ENCODE measurements around the gene ARF5.

ARF5 gene

DNA sequence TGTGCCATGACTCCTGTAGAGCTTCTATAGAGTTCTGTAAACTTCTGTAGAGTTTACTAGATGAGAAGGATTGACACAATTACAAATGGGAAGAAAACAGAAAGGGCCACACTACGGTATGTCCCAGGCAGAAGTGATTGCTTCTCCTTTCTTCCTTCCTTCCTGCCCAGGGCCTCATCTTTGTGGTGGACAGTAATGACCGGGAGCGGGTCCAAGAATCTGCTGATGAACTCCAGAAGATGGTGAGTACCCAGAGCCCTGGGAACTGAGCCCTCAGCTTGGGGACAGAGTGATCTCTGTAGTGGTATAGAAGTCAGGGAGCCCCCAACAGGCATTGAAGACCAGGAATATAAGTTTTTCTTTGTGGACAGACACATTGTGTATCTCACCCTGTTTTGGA, 1.7 kb downstream of the ARF5 start:
- DNase-seq, result no peak

DNA sequence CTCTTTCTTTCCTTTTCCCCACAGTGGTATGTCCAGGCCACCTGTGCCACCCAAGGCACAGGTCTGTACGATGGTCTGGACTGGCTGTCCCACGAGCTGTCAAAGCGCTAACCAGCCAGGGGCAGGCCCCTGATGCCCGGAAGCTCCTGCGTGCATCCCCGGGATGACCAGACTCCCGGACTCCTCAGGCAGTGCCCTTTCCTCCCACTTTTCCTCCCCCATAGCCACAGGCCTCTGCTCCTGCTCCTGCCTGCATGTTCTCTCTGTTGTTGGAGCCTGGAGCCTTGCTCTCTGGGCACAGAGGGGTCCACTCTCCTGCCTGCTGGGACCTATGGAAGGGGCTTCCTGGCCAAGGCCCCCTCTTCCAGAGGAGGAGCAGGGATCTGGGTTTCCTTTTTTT, 3.0 kb downstream of the ARF5 start:
- no peak for DNase-seq

DNA sequence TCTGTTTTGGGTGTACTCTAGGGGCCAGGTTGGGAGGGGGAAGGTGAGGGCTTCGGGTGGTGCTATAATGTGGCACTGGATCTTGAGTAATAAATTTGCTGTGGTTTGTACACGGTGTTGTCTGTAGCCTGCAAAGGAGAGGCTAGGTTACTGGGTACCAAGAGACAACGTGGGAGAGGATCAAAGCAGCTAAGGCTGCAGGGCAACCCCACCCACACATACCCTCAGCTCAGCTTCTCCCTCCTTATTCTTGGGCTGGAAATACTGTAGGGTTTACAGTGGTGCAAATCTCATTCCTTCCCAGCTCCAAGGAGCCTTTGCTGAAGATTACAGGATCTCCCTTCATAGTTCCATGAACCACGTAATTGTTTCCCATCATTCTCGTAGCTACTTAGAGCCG, 3.4 kb downstream of the ARF5 start:
- no peak for DNase-seq

DNA sequence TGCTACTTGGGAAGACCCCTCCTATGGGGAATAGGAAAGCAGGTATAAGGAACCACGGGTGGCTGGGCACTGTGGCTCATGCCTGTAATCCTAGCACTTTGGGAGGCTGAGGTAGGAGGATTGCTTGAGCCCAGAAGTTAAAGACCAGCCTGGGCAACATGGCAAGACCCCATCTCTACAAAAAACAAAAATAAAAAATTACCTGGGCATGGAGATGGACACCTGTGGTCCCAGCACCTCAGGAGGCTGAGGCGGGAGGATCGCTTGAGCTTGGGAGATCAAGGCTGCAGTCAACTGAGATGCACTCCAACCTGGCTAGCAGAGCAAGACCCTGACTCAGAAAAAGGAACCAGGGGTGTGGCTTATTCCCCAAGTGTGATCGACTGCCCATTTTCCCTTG, 4.3 kb downstream of the ARF5 start:
- DNase-seq, result no peak

DNA sequence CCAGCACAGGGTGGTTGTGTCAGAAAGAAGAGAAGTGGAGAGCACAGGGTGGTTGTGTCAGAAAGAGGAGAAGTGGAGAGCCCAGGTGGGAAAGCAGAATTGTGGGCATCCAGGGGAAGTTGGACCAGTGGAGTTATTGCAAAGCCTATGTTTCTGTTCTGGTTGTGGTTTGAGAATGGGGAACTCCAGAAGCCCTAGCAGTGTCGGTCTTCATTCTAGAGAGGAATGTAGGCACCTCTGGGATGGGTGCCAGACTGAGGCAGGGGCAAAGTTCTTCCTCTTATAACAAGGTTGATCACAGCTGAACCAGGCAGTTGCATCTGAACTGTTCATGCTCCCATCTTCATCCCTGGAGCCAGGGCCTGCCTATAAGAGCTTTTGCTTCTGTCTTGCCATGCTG, 6.3 kb downstream of the ARF5 start:
- DNase-seq, result no peak

DNA sequence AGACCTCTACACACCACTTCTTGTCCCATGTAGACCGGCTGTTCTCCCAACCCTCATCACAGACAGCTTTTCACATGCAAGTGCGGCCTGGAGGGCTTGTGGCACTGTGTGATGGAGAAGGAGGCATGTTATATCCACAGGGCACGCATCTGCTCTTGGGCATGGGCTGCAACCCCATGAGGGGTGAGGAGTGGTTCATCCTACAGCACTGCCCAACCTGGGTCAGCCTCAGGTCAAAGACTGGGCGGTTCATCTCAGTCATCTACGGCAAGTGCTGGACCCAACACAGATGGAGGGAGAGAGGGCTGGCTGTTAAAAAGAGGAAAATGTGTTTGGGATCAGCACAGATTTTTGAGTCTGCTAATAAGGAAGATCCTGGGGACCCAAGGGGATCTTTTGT, 7.5 kb downstream of the ARF5 start:
- no peak for DNase-seq

DNA sequence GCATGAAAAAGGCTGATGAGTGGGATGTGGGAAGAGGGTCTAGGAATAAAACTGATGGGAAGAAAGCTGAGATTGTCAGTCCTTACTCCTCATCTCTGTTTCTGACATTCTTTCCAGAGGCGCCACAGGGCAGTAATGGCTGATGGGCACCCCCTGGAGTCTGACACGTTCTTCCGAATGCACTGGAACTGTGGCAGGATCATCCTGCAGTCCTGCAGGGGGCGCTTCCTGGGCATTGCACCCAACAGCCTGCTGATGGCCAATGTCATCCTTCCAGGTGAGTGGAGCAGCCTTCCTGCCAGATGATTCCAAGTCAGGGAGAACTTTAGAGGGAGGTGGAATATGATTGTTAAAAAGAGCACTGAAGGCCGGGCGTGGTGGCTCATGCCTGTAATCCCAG, 10.1 kb downstream of the ARF5 start:
- no peak for DNase-seq

DNA sequence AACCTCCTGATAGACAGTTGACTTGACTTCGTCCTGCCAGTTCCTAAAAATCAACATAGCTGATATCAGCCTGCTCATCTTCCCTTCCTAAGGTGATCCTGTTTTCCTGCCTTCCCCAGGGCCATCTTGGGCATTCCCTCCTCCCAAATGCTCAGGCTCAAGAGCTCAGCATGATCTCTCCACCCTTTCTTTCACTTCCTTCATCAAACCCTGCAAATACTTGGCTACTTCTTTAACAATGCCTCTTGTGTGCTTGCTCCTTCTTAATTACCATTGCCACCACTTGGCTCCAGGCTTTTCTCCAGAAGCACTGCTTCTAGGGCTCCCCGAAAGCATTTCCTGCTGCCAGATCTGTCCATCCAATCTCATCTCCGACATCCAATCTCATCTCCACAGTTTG, 12.7 kb downstream of the ARF5 start:
- DNase-seq, result no peak

DNA sequence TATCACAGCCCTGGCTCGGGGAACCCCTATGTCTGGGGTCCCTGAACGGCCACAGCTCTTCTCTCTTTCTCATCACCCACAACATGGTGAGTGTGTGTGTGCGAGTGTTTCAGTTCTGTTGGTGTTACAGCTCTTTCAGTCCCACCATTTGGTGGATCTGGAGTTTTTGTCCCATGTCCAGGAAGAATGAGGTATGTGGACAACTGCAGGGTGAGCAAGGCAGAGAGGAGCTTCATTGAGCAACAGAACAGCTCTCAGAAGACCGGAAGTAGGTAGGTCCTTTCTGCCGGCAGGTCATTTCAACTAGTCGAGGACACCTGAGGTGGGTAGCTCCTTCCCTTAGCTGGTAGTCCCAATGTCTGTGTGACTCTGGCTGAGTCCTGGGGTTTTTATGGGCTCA, 20.2 kb downstream of the ARF5 start:
- no peak for DNase-seq

DNA sequence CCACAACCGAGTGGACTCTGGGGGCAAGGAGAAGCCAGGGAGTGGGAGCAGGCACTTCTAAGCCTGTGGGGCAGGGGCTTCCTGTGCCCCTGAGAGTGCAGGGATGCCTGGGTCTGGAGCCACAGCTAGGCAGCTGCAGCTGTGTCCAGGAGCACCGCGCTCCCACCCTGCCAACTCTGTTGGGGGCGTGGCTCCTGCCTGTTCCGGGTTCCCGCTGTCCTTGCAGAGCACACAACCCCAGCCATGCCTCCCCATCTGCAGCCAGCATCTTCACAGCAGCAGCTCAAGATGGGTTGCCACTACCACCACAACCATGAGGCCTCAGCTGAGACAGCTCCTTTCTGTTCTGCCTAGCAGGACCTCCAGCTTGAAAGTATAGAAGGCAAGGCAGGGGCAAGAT, 21.1 kb downstream of the ARF5 start:
- no peak for DNase-seq

DNA sequence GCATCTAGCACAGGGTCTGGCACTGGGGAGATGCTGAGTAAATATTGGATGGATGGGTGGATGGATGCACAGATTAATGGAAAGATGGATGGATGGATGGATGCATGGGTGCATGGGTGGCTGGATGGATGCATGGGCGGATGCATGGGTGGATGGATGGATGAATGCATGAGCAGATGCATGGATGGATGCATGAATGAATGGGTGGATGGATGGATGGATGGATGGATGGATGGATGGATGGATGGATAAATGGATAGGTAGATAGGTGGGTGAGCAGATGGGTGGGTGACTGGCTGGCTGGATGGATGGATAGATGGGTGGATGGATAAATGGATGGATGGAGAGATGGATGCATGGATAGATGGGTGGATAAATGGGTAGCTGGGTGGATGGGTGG, 24.1 kb downstream of the ARF5 start:
- no peak for DNase-seq

DNA sequence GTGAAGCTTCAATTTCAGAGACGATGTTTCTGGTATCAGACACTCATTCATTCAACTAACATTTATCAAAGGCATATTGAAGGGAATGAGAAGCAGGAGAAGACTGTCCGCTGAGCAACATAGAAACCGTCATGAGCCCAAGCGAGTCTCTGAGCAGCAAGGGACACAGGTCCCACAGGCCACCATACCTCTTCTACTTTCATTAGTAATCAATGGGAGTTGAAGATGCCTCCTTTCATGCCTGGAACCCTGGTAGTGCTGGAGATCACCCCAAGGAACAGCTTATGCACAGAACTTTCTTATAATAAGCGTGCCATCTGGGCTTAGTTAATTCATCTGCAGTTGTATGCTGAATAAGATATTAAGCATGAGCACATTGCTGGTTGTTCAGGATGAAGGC, 28.5 kb downstream of the ARF5 start:
- no peak for DNase-seq

DNA sequence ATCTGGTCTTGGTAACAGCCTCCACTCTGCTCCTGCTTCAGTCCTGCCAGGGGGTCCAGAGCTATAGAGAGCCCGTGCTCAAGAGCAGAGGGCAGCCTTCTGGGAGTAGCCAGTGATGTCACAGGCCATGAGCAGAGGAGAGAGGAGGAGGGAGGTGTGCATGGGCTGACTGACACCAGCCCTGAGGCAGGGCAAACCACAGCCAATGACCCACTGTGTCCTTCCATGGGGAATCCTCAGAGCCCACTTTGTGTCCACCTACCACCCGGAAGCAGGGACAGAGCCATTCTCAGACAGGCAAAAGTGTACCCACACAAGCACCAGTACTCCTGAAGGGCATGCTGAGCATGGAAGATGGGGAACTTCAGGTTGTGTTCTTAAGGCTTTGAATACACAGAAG, 29.8 kb downstream of the ARF5 start, which contains the start of gene PAX4:
Gene PAX4, minus strand, starts transcription at position 101 of the 400 bp plus-strand sequence. CDS start 2,214 bp downstream, outside the sequence.
- DNase-seq, result no peak

DNA sequence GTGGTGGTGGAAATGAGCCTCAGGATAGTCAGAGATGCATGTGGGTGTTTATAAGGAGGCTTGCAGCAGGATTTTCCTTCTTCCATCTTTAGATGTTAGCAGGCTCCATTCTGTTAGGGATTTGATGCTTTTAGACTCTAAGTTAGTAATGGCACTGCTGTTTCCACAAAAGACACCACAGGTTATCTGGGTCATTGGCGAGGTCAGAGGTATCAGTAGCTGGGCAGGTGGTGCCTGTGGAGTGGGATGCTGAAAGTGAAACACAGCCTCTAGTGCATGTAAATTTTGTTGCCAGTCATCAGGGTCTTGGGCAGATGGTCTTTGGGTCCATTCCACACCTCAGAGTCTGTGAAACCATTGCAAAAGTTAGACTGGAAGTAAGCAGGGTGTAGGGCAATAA, 30.6 kb downstream of the ARF5 start:
- DNase-seq, result no peak

DNA sequence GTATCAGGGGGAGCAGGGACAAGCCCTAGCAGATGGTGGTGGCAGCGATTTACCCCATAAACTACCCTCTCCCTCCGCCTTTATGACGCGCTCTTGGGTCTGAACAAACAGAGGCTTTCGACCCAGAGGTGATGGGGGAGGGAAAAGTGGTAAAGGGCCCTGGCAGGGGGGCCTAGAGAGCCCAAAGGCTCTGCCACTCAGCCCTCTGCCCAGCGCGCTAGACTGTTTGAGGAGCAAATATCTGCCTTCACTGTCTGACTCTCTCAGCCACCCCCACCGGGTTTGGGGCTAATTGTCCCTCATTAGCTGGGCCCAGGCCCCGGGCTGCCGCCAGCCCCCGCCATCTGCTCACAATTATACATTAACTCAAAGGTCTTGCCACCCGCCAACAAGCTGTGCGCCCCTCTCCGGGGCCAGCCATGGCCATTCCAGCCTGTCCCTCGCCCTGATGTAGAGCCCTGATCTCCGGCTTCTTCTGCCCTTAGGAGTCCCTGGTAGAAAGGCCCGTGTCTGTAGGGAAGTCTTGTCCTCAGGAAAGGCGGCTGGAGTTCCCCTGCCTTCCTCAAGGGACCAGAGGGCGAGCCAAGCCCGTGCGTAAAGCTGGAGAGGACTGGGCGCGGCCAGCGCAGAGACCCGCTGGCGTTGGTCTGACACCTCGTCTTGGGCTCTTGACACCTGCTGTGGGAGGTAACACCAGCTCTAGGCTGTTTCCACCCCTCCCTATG, 31.6 kb downstream of the ARF5 start:
- DNase-seq, result no peak

DNA sequence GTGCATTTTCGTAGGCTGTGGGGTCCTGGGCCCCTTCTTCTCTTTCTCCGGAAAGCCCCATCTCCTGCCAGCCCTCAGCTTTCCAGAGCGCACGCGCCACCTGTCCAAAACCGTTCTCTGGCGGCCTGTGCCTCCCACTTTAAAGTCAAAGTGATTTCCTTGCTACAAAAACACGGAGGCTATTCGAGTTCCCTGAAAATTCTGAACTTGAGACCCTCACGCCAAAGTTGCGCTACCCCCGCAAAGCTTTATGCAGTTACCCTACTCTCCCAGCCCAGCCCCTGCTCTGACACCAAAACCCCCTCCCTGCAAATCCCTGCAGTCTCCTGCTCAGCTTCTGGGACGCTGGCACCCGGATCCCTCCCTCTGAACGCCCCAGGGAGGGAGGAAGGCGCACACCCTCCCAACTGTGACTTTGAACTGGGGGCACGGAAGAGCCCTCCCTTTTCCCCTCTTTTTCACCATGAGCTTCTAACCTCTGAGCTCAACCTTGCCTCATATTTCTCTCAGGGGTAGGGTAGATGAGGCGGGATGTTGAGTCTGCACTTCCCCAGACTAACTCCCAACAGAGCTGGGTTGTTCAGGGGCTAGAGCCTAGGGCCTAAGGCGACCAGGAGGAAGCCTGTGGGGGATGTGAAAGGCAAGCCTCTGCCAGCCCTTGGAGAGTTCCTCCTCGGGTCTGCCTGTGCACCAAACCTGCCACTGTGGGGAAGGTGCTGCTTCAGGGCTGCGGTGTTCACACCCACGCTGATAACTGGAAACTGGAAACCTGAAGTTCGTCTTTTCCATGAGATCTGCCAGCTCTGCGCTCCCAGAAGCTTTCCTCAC, 32.4 kb downstream of the ARF5 start:
- no peak for DNase-seq

DNA sequence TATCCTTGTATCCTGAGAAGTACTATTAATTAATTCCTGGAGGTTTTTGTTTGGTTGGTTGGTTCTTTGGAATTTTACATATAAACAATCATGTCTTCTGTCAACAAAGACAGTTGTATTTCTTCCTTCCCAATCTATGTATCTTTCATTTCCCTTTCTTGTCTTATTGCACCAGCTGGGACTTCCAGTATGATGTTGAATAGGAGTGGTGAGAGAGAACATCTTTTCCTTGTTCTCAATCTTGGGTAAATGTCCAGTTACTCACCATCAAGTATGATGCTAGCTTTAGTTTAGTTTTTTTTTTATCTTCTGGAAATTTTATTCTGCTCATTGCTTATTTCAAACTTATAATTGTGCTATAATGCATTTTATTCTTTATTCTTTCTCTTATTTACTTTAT, 37.1 kb downstream of the ARF5 start:
- no peak for DNase-seq

DNA sequence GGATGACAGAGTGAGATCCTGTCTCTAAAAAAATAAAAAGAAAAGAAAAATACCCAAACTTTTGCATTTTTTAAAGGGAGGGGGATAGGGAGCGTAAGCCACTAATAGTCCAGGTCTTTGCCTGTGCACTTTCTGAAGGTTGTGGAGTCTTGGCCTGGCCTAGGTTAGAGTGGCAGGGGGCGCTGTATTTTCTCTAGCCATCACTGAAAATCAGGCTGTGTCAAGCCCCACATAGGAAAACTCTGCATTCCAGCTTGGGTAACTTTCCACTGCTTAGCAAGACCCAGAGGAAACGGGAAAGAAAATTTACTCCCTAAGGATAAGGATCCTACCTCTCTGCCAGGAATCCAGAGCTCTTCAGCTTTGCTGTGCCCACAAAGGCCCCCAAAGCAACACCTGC, 40.2 kb downstream of the ARF5 start:
- DNase-seq, result no peak

DNA sequence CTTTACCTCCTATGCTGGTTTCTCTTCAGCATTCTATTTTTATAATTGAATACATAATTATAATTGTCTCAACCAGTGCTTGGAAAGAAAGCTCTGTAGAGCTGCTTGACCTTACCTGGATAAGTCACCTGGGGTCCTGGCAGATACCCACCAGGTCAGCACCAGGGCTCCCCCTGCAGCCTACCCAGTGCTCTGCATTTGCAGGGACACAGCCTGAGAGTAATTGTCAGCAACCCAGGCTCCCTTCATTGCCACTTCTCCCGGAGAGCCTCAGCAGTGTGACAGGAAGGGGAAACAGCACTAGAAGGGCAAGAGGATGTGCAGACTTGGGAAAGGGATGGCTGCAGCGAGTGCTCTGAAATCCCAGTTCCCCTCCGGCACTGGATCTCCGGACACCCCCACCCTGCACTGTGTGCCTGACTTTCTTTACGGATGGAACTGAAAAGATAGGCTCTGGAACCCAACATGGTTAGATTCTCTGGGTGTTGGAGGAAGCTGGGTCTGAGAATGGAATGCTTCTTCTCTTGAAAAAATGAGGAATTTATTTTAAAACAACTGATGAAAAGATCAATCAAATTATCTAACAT, 41.1 kb downstream of the ARF5 start:
- peak; percentile 6 for DNase-seq

DNA sequence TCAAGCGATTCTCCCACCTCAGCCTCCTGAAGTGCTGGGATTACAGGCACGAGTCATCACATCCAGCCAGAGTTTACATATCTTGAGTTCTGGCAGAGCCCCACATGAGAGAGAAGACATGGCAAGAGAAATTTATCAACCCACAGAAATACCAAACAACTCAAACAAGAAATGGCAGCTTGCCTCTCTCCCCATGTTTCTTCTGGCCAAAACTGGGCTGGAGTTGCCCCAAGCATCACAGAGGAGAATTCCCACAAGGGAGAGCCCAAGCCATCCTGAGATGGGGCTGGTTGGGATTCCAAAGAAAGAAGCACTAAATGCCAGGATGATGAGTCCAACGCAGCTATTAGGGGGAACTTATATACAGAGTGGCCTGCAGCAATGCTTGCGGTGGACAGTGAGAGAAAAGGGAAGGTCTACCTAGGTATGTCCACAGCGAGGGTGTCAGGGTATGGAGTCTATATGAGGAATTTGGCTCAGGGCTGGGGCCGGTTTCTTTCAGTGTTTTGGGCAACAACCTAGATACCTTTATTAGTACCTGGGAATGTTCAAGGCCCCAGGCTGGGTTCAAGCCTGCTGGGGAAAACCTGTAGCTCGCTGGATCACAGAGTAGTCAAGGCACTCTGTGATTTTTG, 44.2 kb downstream of the ARF5 start:
- no peak for DNase-seq

DNA sequence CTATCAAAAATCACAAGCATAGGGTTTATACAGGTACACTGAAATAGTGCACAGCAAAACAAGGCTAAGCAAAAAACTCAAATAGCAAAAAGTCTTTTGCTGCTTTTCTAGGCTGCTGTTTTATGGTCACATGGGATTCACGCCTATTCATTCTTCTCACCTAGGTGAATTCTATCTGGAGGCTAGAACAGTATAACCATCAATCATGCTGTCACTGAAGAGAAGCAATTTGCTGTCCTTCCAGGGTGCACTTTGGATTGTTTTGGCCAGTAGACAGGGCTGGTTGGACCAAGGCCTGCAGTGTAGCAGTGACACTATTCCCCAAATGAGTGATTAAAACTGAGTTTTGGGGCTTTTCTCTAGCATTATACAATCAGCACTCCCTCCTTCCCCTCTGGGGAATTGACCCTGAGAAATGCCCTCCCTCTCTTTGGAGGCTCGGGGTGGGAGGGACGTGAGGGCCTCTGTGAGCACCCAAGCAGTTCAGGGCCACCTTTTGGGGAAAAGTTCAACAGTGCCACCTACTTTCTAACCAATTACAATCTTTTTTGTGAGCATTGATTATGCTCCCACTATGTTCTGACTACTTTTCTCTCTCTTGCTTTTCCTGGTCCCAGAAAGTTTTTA, 47.6 kb downstream of the ARF5 start:
- DNase-seq, result no peak

DNA sequence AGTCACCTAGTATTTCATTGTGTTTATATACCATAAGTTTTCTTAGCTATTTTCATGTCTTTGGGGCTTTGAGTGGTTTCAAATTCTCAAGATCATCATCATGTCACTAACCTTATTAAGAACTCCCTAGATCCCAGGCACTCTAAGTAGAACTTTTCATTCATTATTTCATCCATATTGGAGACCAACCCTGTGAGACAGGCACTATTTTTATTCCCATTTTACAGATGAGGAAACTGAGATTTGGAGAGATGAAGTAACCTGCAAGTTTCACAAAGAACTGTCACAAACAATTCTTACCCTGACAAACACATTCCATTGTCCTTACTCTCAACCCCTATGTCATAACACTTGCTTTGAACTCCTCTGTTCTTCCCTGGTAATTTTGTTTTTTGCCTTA, 50.0 kb downstream of the ARF5 start:
- DNase-seq, result no peak

Measured in CD4-positive, alpha-beta T cell treated with Interleukin-4 for 4 hours (primary cell).